Measurements from ENCODE around the gene TMEM273. TPM values are rescaled to one million over a fixed set of nuclear protein-coding genes. Genes with fewer than 3 reads are reported as not detected.

TMEM273 gene
- total and polyA plus RNA-seq, 4 experiments from 2014 or later, result 27.7 to 101 (median 58.7) TPM

DNA sequence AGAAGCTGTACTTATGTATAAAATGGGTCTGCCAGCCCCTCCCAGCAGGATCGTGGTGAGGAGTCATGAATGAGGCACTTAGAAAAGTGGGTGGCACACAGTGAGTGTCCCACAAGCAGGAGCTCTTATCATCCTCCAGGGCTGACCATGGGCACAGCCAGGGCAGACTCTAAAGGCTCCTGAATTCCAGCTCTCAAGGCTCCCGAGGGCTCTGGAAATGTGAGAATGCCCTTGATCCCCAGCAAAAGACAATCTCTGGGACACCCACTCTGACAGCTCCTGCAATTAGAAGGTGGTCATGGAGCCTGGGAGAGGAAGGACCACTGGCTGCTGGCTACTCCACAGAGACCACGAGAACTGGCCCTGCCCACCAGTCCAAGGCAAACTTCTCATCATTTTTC lies 74.5 kb downstream of the TMEM273 start:
- Histone ChIP-seq H3K27ac (ENCODE audit: low read depth, low read length) (no peak overlapping the region), H3K27me3 (ENCODE audit: insufficient read depth, low read length) (peaks cover 3% of the 10 kb centered on the region), H3K36me3 (ENCODE audit: insufficient read depth, low read length) (no peaks in the 10 kb centered on the region), H3K4me1 (ENCODE audit: insufficient read depth, low read length) (no peaks in the 10 kb centered on the region), H3K4me3 (ENCODE audit: low read length in 2 of 2) (no peak overlapping the region), H3K9me3 (ENCODE audit: control insufficient read depth in 1 of 2, low read length in 2 of 2) (no peaks in the 10 kb centered on the region)
- H3K4me3 Mint-ChIP-seq, result no peak overlapping the region
- intact Hi-C loops (cut with micrococcal nuclease), result no loop called here
- no peak overlapping the region for H3K27ac Mint-ChIP-seq
- peaks cover 0 to 7% (median 4%) of the 10 kb centered on the region in 4 donors for H3K4me1 Mint-ChIP-seq
- ChIA-PET CTCF (ENCODE audit: partially characterized antibody) (interaction anchor here (1.0 to 1.2 kb wide), 3 partner anchors 24 to 295 kb away, joined by 3 to 4 read pairs (median 3); no protein-coding TSS in a partner anchor), POLR2A (ENCODE audit: partially characterized antibody) (no interaction called here)
- no peaks in the 10 kb centered on the region for H3K36me3 Mint-ChIP-seq
- H3K27me3 Mint-ChIP-seq, result peaks cover 16 to 23% of the 10 kb centered on the region in 2 donors
- H3K9me3 Mint-ChIP-seq, result no peaks in the 10 kb centered on the region
- no peak for DNase-seq

DNA sequence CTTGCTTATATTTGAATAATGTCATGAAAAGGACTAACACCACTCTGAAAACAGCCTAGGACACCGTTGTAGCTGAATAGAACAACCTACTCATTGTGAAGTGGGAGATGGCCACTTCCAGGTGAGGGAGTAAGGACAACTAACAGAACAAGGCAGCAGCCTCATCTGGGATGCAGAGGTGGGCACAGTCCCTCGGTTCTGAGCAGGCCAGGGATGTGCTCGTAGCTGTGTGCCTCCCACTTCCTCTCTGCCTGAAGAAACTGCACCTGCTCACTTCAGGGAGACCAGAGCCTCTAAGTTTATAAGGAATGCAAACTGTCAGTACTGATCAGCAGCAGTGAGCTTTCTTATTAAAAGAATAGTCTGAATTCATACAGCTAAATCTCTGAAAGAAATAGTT lies 75.3 kb downstream of the TMEM273 start:
- ChIA-PET CTCF (ENCODE audit: partially characterized antibody) (interaction anchor here (1.1 to 1.2 kb wide), 2 partner anchors 23 to 295 kb away, joined by 3 to 4 read pairs; no protein-coding TSS in a partner anchor), POLR2A (ENCODE audit: partially characterized antibody) (no interaction called here)
- DNase-seq, result no peak

DNA sequence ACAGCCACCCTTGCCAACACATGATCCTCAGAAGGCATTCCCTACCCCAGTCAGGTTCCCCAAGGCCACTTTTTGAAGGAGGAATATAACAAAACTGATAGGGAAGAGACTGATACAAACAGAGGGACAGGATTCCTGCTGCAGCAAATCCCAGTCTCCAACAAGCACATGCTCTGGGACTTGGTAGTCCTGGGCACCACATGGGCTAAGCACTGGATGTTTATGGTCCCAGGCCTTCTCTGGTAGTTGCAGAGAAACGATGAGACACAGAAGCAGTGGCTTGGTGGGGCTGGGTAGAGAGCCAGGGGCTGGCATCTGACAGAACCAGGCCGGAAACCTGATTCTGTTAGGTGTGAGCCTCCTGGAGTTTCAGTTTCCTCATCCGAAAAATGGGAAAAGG lies 76.1 kb downstream of the TMEM273 start:
- Histone ChIP-seq H3K27me3 (ENCODE audit: insufficient read depth, low read length) (peaks cover 3% of the 10 kb centered on the region), H3K27ac (ENCODE audit: low read depth, low read length) (no peak overlapping the region), H3K9me3 (ENCODE audit: control insufficient read depth in 1 of 2, low read length in 2 of 2) (no peaks in the 10 kb centered on the region), H3K4me1 (ENCODE audit: insufficient read depth, low read length) (no peaks in the 10 kb centered on the region), H3K36me3 (ENCODE audit: insufficient read depth, low read length) (no peaks in the 10 kb centered on the region), H3K4me3 (ENCODE audit: low read length in 2 of 2) (no peak overlapping the region)
- no peaks in the 10 kb centered on the region for H3K36me3 Mint-ChIP-seq
- no peak for DNase-seq
- H3K9me3 Mint-ChIP-seq, result no peaks in the 10 kb centered on the region
- intact Hi-C loops (cut with micrococcal nuclease), result no loop called here
- peaks cover 0 to 7% (median 4%) of the 10 kb centered on the region in 4 donors for H3K4me1 Mint-ChIP-seq
- no peak overlapping the region for H3K4me3 Mint-ChIP-seq
- no peak overlapping the region for H3K27ac Mint-ChIP-seq
- H3K27me3 Mint-ChIP-seq, result peaks cover 16 to 23% of the 10 kb centered on the region in 2 donors
- CTCF ChIA-PET (ENCODE audit: partially characterized antibody), result no interaction called here
- POLR2A ChIA-PET (ENCODE audit: partially characterized antibody), result no interaction called here

More for the DNA sequence above, 75.3 kb downstream of the TMEM273 start:
- Histone ChIP-seq H3K36me3 (ENCODE audit: insufficient read depth, low read length) (no peaks in the 10 kb centered on the region), H3K4me1 (ENCODE audit: insufficient read depth, low read length) (no peaks in the 10 kb centered on the region), H3K4me3 (ENCODE audit: low read length in 2 of 2) (no peak overlapping the region), H3K9me3 (ENCODE audit: control insufficient read depth in 1 of 2, low read length in 2 of 2) (no peaks in the 10 kb centered on the region), H3K27me3 (ENCODE audit: insufficient read depth, low read length) (peaks cover 3% of the 10 kb centered on the region), H3K27ac (ENCODE audit: low read depth, low read length) (no peak overlapping the region)
- Mint-ChIP-seq H3K9me3 (no peaks in the 10 kb centered on the region), H3K4me1 (peaks cover 0 to 7% (median 4%) of the 10 kb centered on the region in 4 donors), H3K36me3 (no peaks in the 10 kb centered on the region), H3K4me3 (no peak overlapping the region), H3K27me3 (peaks cover 16 to 23% of the 10 kb centered on the region in 2 donors), H3K27ac (no peak overlapping the region)
- intact Hi-C loops (cut with micrococcal nuclease), result no loop called here

DNA sequence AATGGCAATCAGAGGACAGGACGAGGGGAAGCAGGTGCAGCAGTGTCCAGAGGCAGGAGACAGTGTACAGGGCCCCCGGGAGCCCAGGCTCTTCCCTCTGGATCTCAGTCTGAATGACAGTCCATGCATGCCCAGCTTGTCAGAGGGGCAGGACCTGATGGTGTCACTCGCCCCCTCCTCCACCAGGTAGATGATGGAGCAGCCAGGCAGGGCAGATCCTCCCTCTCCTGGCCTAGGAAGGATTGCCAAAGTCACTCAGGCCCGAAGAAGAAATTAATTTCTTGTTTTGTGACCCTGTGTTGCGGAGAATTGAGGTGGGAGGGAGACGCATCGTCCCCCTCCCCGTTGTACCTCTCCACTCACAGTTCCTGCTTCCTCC lies 76.9 kb downstream of the TMEM273 start:
- H3K27me3 ChIP-seq (ENCODE audit: insufficient read depth, low read length), result peaks cover 3% of the 10 kb centered on the region
- no peak overlapping the region for H3K4me3 Mint-ChIP-seq
- H3K4me1 Mint-ChIP-seq, result peaks cover 0 to 5% (median 4%) of the 10 kb centered on the region in 4 donors
- H3K9me3 Mint-ChIP-seq, result no peaks in the 10 kb centered on the region
- H3K27ac ChIP-seq (ENCODE audit: low read depth, low read length), result no peak overlapping the region
- ChIA-PET CTCF (ENCODE audit: partially characterized antibody) (no interaction called here), POLR2A (ENCODE audit: partially characterized antibody) (no interaction called here)
- no peaks in the 10 kb centered on the region for H3K36me3 ChIP-seq (ENCODE audit: insufficient read depth, low read length)
- DNase-seq, result no peak
- no peak overlapping the region for H3K27ac Mint-ChIP-seq
- H3K27me3 Mint-ChIP-seq, result peaks cover 15 to 23% of the 10 kb centered on the region in 2 donors
- no peaks in the 10 kb centered on the region for H3K36me3 Mint-ChIP-seq
- H3K4me3 ChIP-seq (ENCODE audit: low read length in 2 of 2), result no peak overlapping the region
- H3K4me1 ChIP-seq (ENCODE audit: insufficient read depth, low read length), result no peaks in the 10 kb centered on the region
- H3K9me3 ChIP-seq (ENCODE audit: control insufficient read depth in 1 of 2, low read length in 2 of 2), result no peaks in the 10 kb centered on the region
- intact Hi-C loops (cut with micrococcal nuclease), result no loop called here

DNA sequence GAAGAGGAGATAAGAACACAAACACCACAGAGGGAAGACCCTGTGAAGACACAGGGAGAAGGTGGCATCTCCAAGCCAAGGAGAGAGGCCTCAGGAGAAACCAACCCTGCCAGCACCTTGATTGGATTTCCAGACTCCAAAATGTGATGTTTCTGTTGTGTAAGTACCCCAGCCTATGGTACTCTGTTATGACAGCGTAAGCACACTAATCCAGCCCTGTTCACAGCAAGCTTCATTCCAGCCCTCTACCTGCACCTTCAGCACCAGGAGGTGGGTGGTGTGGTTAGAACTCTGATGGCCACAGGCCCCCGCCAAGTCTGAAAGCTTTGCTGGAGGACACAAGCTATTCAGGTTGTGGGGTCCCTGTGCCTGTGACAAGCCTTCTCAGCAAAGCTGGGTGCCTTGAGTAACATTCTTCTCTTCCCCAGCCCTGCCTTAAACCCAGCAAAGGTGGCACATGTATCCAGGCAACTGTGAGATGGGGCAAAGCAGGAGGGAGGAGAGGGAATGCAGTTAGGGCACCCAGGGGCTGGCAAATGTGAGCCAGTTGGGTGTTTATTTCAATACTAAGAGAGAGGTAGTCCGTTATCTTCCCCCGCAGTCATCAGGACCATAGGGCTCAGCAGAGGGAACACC lies 77.4 kb downstream of the TMEM273 start:
- no peak overlapping the region for H3K27ac Mint-ChIP-seq
- ChIA-PET POLR2A (ENCODE audit: partially characterized antibody) (no interaction called here), CTCF (ENCODE audit: partially characterized antibody) (no interaction called here)

DNA sequence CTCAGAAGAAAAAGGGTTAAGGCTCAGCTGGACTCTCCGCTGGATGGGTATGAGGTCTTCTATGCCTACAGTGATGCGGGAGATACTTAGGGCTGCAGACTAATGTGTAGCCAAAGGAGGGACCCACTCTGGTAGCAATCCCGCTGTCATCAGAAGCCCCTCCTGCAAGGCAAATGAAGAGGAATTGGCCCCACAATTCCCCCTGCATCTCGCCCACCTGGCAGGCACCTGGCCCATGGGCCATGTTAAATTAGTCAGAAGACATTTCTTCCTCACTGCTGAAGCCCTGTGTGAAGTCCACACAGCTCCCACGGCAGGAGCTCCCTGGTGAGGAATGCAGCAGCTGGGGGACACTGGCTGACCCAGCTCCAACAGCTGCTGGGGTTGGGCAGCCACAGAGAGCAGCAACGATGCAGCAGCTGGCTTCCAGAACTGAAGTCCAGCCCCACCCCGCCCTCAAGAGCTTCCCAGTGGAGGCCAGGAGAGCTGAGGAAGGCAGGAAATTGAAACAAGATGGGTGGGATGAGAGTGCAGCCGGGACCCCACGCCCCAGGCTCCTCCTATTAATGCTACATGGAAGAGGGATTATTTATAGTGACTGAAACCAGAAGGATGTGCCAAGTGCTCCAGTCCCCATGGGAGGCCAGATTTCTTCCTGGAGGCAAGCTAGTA lies 78.4 kb downstream of the TMEM273 start:
- intact Hi-C loops (cut with micrococcal nuclease), result no loop called here
- CTCF ChIA-PET (ENCODE audit: partially characterized antibody), result no interaction called here
- no peaks in the 10 kb centered on the region for H3K9me3 Mint-ChIP-seq
- no peak overlapping the region for H3K4me3 ChIP-seq (ENCODE audit: low read length in 2 of 2)
- POLR2A ChIA-PET (ENCODE audit: partially characterized antibody), result no interaction called here
- no peak overlapping the region for H3K27ac ChIP-seq (ENCODE audit: low read depth, low read length)
- no peaks in the 10 kb centered on the region for H3K9me3 ChIP-seq (ENCODE audit: control insufficient read depth in 1 of 2, low read length in 2 of 2)
- H3K36me3 ChIP-seq (ENCODE audit: insufficient read depth, low read length), result no peaks in the 10 kb centered on the region
- H3K4me1 Mint-ChIP-seq, result peaks cover 0 to 4% (median under 1%) of the 10 kb centered on the region in 4 donors
- H3K27ac Mint-ChIP-seq, result no peak overlapping the region
- H3K27me3 ChIP-seq (ENCODE audit: insufficient read depth, low read length), result peaks cover 3% of the 10 kb centered on the region
- H3K27me3 Mint-ChIP-seq, result peaks cover 13 to 18% of the 10 kb centered on the region in 2 donors
- no peaks in the 10 kb centered on the region for H3K36me3 Mint-ChIP-seq
- no peak for DNase-seq
- no peaks in the 10 kb centered on the region for H3K4me1 ChIP-seq (ENCODE audit: insufficient read depth, low read length)
- H3K4me3 Mint-ChIP-seq, result no peak overlapping the region

More for the DNA sequence above, 77.4 kb downstream of the TMEM273 start:
- H3K27me3 Mint-ChIP-seq, result peaks cover 12 to 19% of the 10 kb centered on the region in 2 donors
- H3K4me3 Mint-ChIP-seq, result no peak overlapping the region
- Histone ChIP-seq H3K4me1 (ENCODE audit: insufficient read depth, low read length) (no peaks in the 10 kb centered on the region), H3K9me3 (ENCODE audit: control insufficient read depth in 1 of 2, low read length in 2 of 2) (no peaks in the 10 kb centered on the region), H3K36me3 (ENCODE audit: insufficient read depth, low read length) (no peaks in the 10 kb centered on the region), H3K4me3 (ENCODE audit: low read length in 2 of 2) (no peak overlapping the region), H3K27me3 (ENCODE audit: insufficient read depth, low read length) (peaks cover 3% of the 10 kb centered on the region), H3K27ac (ENCODE audit: low read depth, low read length) (no peak overlapping the region)
- intact Hi-C loops (cut with micrococcal nuclease), result no loop called here
- H3K4me1 Mint-ChIP-seq, result peaks cover 0 to 5% (median 1%) of the 10 kb centered on the region in 4 donors
- no peaks in the 10 kb centered on the region for H3K36me3 Mint-ChIP-seq
- H3K9me3 Mint-ChIP-seq, result no peaks in the 10 kb centered on the region
- no peak for DNase-seq

DNA sequence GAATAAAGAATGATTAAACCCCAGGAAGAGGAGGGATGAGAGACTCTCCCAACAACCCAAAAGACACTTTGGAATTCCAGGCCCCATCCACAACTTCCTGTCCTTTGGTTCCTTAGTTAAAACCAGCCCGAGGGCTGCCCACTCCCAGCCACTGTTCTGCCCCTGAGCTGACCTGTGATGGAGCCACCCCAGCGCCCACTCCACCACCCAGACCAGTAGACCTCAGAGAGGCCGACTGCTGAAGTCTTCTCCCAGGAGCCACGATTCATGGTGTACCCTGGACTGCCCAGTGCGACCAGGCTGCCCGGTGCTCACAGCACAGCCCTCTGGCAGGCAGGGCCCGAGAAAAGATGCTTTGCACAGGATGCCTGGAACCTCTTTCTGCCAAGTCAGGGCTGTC lies 79.5 kb downstream of the TMEM273 start:
- no peaks in the 10 kb centered on the region for H3K36me3 Mint-ChIP-seq
- POLR2A ChIA-PET (ENCODE audit: partially characterized antibody), result no interaction called here
- DNase-seq, result no peak
- H3K4me3 Mint-ChIP-seq, result no peak overlapping the region
- CTCF ChIA-PET (ENCODE audit: partially characterized antibody), result no interaction called here
- peaks cover 8% of the 10 kb centered on the region in 2 donors for H3K27me3 Mint-ChIP-seq
- H3K4me1 Mint-ChIP-seq, result no peaks in the 10 kb centered on the region
- Histone ChIP-seq H3K9me3 (ENCODE audit: control insufficient read depth in 1 of 2, low read length in 2 of 2) (no peaks in the 10 kb centered on the region), H3K27ac (ENCODE audit: low read depth, low read length) (no peak overlapping the region), H3K4me3 (ENCODE audit: low read length in 2 of 2) (no peak overlapping the region), H3K36me3 (ENCODE audit: insufficient read depth, low read length) (no peaks in the 10 kb centered on the region), H3K27me3 (ENCODE audit: insufficient read depth, low read length) (no peaks in the 10 kb centered on the region), H3K4me1 (ENCODE audit: insufficient read depth, low read length) (no peaks in the 10 kb centered on the region)
- no peaks in the 10 kb centered on the region for H3K9me3 Mint-ChIP-seq
- intact Hi-C loops (cut with micrococcal nuclease), result no loop called here
- no peak overlapping the region for H3K27ac Mint-ChIP-seq

All from CD4-positive, alpha-beta memory T cell (primary cell).